Right forelimb (tissue), 1 donor: Measurements from ENCODE around the gene TPSG1.
A peak's percentile ranks its signal among the peaks of the same experiment; 100 is the strongest.
"Not testable (repeated sequence)": the region's sequence is repeated elsewhere in the genome, so short reads cannot be mapped to it uniquely, and the experiment has no call there.

ENCODE experiments used
- DNase-seq: peaks from one replicate; pipeline ENCODE4 v3.0.0-alpha.2; 2018

The TPSG1 gene

DNA sequence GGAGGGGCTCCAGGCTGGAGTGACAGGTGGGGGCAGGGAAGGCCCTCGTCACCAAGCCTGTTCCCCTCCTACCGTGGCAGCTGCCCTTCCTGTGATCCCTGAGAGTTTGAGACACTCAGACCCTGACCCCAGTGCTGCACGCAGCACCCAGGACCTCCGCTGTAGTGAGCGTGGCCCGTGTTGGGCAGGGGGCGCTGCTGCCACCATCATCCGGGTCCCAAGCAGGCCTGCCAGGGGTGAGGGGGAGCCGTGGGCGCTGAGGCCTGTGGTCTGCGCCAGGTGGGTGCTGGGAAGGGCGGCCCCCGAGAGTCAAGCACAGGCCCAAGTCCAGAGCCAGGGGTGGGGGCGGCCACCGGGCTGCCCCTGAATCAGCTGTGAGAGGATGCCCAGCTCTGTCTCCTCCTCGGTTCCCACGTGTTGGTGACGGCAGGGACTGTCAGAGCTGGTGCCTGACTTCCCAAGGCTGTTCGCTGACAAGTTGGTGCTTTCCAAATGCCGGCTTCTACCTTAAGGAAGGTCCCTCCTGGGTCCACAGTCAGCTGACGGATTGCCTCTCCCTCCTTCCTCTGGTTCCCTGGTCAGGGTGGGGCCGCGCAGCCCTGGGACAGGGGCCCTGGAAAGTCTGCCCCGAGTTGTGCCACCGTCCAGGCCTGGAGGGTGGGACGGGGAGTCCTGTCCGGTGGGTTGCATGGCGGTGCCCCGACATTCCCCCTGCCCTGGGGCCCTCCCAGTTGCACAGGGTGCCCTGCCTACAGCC is 31.1 kb downstream of the TPSG1 start:
- no peak for DNase-seq

DNA sequence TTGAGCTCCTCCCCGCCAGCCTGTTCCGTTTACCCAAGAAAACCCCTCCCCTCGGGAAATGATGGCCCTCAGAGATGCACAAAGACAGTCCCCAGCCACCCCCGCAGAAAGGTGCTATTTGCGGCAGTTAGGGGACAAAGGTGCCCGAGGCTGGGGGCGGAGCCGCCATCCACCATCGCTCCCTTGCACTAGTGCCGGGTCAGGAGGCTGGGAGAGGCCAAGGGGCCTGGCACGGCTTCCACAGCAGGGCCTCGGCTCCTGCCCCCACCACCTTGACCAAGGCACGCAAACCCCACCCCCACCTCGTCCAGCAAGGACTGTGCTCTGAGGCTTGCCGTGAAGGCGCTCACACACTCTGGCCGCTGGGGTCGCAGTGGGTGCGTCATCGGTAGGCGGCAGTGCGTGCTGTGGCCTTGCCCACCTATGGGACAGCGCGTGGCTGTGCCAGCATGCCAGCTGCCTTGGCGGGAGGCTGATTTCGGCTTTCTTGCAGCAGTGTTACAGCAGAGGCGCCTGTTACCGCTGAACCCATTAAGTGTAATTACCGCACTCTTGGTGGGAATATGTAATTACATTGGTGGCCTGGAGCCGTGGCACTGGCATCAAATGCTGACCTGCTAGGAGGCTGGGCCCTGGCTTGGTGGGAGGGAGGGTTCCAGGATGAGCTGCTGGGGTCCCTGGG is 31.8 kb downstream of the TPSG1 start:
- DNase-seq: no peak

DNA sequence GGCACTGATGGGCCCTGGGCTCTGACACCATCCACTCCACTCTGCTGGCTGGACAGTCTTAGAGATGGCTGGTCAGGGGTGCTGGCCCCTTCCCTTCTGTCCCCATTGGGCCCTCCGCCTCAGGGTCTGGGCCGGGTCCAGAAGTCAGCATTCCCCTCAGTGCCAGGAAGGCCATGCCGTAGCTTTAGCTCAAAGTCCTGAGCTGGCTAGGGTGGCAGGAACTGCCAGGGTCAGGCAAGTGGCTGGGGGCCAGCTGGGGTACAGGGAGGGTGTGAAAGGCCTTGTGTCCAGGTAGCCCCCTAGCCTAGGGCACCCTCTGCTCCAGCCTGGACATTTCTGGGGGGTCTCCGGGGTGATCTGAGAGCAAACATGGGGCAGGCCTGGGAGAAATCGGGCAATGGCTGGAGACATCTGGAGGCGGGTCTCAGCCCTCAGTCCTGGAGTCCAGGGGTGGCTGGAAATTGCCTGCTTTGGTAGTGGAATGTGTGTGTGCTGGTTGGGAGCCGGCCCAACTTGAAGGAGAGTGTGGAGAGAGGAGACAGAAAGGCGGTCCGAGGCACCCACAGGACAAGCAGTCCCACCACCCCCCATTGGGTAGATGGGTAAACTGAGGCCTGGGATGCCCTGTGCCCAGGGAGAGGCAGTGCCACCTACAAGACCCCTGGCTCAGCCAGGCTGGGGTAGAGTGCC is 32.5 kb downstream of the TPSG1 start:
- no peak for DNase-seq

- not testable (repeated sequence) for DNase-seq
Measured at GRCh38 chr16:1190789-1191188, 34.3 kb downstream of the TPSG1 start.

GRCh38 chr16:1189455-1189854 is 35.6 kb downstream of the TPSG1 start:
- DNase-seq: no peak

GRCh38 chr16:1188432-1189189 is 36.5 kb downstream of the TPSG1 start:
- DNase-seq: peak; percentile 73

DNA sequence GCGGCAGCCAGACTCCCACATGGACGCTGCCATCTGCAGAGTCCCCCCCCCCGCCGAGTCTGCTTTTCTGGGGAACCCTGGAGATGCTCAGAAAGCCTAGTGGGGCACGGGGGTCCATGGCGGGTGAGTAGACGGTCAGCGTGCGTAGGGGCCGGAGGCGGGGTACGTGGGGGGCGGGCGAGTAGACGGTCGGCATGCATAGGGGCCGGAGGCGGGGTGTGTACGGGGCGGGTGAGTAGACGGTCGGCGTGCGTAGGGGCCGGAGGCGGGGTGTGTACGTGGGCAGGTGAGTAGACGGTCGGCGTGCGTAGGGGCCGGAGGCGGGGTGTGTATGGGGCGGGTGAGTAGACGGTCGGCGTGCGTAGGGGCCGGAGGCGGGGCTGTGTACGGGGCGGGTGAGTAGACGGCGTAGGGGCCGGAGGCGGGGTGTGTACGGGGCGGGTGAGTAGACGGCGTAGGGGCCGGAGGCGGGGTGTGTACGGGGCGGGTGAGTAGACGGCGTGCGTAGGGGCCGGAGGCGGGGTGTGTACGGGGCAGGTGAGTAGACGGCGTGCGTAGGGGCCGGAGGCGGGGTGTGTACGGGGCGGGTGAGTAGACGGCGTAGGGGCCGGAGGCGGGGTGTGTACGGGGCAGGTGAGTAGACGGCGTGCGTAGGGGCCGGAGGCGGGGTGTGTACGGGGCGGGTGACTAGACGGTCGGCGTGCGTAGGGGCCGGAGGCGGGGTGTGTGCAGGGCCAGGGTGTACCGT is 39.4 kb downstream of the TPSG1 start:
- DNase-seq: not testable (repeated sequence)

DNA sequence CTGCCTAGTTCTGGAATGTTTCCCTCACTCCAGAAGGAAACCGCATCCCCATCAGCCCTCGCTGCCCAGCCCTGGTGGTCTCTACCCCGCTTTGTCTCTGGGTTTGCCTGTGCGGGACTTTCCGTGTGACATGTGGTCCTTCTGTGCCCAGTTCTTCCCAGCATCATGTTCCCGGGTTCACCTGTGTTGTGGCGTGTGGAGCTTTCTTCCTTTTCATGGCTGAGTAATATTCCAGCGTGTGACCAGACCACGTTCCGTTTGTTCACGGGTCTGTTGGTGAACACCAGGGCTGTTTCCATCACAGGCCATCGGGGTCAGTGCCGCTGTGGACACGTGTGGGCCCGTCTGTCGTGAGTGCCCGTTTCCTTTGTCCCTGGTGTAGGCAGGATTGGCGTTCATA is 40.1 kb downstream of the TPSG1 start:
- no peak for DNase-seq

GRCh38 chr16:1184156-1184868 is 40.8 kb downstream of the TPSG1 start:
- DNase-seq: no peak

DNA sequence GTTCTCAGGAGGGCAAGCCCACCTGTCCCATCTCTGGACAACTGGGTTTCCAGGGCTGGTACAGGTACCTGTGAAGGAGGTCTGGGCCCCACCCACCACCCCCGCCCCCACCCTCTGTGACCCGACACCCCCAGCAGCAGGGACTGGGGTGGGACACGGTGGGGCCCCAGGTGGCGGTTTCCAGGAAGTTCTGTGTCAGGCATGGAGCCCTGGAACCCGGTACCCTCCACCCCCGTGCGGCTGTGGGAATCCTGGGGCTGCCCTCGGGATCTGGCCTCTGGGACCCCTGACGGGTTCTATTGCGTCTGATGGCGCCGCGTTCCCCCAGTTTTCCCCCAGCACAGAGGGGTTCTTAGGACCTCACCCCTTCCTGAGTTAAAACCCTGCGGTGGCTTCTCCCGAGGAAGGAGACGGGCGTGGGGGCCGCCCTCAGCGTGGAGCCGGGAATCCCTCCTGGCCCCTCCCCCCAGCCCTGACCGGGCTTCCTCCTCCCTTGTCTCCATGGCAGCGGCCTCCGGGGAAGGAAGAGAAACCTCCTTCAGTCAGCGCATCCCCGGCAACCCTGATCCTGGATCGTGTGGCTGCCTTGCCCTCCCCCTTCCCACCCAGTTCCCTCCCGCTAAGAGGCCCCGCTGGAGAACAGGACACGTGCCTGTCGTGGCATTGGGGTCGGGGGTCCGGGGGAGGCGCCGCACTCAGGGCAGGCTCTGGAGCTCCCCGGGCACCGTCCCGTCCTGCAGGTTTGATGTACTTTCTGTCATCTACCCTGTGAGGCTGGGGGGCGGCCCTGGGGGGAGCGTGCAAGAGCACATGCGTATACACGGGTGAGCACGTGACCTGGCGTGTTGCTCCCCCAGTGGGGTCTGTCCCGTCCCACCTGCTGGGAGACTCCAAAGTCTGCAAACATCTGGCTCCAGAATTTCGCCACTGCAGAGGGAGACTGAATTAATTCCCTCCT is 41.8 kb downstream of the TPSG1 start:
- DNase-seq: no peak

- DNase-seq: no peak
Measured at GRCh38 chr16:1182316-1182671, 42.8 kb downstream of the TPSG1 start.

DNA sequence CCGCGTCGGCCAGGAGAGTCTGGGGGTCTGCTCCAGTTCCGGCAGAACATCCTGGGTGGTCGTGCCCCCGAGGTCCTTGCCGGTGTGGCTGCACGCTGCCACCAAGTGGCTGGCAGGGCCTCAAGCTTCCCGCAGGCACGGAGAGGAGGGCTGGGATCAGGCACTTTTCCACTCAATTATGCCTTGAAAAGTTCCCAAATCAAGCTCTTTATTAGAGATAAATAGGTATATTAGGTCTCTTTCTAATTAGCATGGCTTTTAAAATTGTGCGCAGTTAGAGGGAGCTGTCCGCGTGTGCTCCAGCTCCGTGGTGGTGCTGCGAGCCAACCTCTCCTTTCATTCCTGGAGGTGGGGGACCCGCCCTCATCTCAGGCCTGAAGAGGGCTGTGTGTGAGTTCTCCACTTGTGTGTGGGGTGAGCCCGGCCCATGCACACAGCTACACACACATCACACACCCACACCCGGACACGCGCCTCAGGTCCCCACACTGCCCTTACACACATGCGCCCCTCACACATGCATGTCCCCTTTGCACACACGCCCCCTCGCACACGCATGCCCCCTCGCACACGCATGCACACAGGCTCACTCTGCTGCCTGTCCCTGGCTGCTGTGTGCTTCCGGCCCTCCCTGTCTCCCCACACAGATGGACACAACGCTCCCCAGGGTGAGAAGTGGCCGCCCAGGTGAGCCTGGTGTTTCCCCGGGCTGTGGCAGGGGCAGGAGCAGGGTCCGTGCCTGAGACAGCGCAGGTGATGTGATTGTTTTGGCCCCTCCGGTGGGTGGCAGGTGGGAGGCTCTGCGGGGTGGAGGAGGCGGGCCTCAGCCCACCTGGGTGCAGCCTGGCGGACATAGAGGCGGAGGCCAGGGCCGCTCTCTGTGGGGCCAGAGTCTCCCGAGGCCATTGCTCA is 43.4 kb downstream of the TPSG1 start:
- no peak for DNase-seq

DNA sequence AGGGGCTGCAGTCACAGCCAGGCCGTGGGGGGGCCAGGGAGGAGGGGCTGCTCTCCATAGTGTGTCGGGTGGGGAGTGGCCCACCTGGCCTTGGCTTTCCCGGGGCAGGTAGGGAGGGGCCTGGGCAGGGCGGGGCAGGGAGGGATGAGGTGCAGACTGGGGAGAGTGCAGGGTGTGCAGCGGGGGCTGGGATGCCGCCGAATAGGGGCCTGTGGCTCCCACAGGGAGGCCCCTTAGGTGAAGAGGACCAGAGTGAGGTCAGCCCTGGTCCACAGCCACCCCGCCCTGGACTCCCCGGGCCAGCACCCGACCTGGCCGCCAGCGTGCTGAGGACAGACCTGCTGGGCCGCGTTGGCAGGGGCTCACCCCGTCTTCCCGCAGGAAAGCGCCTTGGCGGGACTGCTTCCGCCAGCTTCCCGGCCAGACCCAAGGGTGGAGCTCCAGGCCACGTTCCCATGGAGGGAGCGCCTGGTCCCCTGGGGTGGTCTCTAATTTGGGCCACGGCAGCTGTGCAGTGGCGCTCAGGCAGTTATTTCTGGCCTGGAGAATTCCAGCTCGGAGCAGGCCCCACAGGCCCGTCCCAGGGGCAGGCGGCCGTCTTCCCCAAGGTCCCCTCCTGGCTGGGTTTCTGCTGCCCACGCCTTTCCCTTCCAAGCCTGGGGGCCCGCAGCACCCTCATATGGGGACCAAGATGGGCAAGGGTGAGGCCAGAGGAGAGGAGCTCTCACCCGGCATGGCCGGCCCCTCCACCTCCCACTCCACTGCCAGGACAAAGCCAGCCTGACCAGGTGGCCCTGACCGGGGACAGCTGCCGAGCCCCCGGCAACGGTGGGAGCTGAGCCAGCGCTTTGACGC is 44.3 kb downstream of the TPSG1 start:
- no peak for DNase-seq

DNA sequence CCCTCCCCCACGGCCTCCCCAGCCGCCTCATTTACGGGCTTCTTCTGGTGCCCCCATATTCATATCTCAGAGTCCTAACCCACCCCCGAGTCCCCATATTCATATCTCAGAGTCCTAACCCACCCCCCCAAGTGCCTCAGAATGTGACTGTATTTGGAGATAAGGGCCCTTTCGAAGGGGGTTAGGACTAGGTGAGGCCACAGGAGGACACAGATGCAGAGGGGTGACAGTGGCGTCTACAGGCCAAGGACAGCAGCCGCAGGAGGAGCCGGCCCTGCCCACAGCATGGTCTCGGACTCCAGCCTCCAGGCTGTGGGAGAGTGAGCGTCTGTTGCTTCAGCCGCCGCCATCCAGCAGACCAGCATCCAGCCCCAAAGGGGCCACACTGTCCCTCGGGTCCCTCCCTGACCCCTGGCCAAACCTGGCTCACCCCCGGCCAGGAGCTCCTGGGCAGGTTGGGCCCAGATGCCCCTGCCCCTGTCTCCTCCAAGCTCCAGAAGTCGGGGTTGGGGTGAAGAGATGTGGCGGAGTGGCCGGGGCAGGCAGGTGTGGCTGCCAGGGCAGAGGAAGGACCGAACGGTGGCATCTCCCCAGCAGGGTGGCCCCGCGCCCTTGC is 46.7 kb downstream of the TPSG1 start:
- DNase-seq: no peak

DNA sequence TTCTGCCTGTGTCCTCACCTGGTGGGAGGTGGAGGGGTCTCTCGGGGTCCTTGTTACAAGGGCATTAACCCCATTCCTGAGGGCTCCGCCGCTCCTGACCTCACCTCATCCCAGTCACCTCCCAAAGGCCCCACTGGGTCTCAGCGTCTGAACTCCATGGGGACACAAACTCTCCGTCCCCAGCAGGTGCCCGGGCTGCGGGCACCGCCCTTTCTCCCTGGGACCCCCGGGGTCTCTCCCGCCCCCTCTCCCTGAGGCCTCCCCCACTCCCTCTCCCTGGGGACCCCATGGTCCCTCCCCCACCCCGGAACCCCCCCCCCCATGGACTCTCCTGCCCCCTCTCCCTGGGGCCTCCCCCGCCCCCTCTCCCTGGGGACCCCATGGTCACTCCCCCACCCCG is 47.3 kb downstream of the TPSG1 start:
- DNase-seq: no peak

DNA sequence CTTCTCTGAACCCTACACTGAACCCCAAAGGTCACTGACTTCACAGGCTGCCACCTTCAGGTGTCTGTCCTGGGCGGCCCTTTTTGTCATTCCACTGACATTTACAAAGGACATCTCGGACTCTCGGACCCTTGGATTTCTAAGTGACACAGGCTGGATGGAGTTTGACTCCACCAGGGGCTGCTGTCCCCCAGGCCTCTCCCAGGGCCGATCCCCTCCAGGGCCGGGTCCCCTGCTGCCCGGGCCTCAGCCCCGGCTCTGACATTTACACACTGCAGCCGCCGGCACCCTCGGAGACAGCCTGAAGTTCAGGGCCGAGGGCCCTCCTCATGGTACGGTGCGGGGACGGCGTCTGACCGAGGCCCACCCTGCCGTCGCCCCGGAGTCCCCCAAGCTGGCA is 48.0 kb downstream of the TPSG1 start:
- DNase-seq: no peak

DNA sequence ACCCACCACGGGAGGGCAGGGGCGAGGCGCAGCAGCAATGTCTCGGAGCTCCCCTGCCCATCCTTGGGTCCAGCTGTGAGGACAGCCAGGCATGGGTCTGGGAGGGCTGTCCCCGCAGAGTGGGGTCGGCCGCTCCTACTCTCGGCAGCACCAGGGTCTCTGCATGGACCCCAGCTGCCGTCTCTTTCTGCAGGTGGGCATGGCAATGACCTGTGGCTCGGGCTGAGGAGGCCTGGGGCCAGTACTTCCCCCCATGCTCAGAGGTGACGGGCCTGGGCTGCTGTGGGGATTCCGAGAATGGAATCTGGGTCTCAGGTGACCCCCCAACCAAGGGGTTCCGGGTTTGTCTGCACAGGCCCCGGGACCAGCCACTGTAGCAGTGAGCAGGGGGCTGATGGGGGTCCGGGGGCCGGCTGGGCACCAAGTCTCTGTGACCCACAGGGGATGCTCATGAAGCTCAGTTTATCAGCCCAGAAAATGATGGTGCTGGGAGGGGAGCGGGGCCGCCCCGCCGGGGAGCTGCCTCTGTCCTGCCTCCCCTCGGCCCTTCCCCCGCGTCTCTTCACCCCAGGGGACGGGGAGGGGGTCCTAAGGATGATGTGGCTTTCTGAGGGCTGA is 48.7 kb downstream of the TPSG1 start:
- no peak for DNase-seq
